CD4-positive, alpha-beta T cell (primary cell): ENCODE measurements around the gene HOXB3. TPM values are rescaled to one million over a fixed set of nuclear protein-coding genes. Genes with fewer than 3 reads are reported as not detected.

Source experiments
- ATAC-seq: fragments of 200-7000 bp; cut with Tn5 transposase; one replicate; pipeline ENCODE4 v1.10.0; 2022; ENCODE audit warnings: mild to moderate bottlenecking; ENCODE audit not compliant: poor library complexity
- CTCF ChIA-PET: fragments of 350-600 bp; sonication (Branson Sonifier 250); formaldehyde crosslinking; loops from one replicate; lab custom pipeline; 2021; ENCODE audit warnings: antibody characterized with exemption, inconsistent platforms; lab: Charles Lee
- POLR2A ChIA-PET: fragments of 350-600 bp; sonication (Branson Sonifier 250); formaldehyde crosslinking; loops from one replicate; lab custom pipeline; 2021; ENCODE audit warnings: antibody characterized with exemption, inconsistent platforms; lab: Charles Lee
- DNase-seq, 14 experiments: peaks; one replicate each; pipeline ENCODE4 v3.0.0-alpha.2; 2013 to 2020; ENCODE audit warnings: mixed read lengths in 2 of 14
- H3K27ac ChIP-seq, 2 donors: one replicate each; pipeline versions ENCODE4 v1.5.1 to v1.7.0; 2013; ENCODE audit warnings: low read length in 2 of 2, low read depth in 1 of 2, mild to moderate bottlenecking in 1 of 2
- H3K27me3 ChIP-seq, 2 experiments: 1 replicate in 1 of 2; 2 replicates in 1 of 2; pipeline versions ENCODE4 v1.6.1 to v1.7.0; 2013; ENCODE audit warnings: low read length in 2 of 2, control low read depth in 1 of 2, mild to moderate bottlenecking in 1 of 2, moderate library complexity in 1 of 2; ENCODE audit not compliant: insufficient read depth in 2 of 2, control insufficient read depth in 1 of 2
- H3K36me3 ChIP-seq: one replicate; pipeline ENCODE4 v1.6.1; 2013; ENCODE audit warnings: low read length, control low read depth; ENCODE audit not compliant: insufficient read depth
- H3K4me1 ChIP-seq: one replicate; pipeline ENCODE4 v1.6.1; 2013; ENCODE audit warnings: low read length, control low read depth; ENCODE audit not compliant: insufficient read depth
- H3K4me3 ChIP-seq: one replicate; pipeline ENCODE4 v1.5.1; 2013; ENCODE audit warnings: mild to moderate bottlenecking, low read length, moderate library complexity
- H3K9me3 ChIP-seq, 2 experiments: 1 replicate in 1 of 2; 2 replicates in 1 of 2; pipeline versions ENCODE4 v1.6.1 to v1.7.0; 2013; ENCODE audit warnings: low read length in 2 of 2, mild to moderate bottlenecking in 2 of 2, control low read depth in 1 of 2, moderate library complexity in 1 of 2; ENCODE audit not compliant: control insufficient read depth in 1 of 2, insufficient read depth in 1 of 2
- H3K27ac Mint-ChIP-seq: one replicate; pipeline ENCODE4 v1.8.0; 2020; ENCODE audit warnings: mixed read lengths
- H3K27me3 Mint-ChIP-seq: one replicate; pipeline ENCODE4 v1.8.0; 2021; ENCODE audit warnings: mixed read lengths
- H3K36me3 Mint-ChIP-seq: one replicate; pipeline ENCODE4 v1.8.0; 2021; ENCODE audit warnings: low read depth, mixed read lengths
- H3K4me1 Mint-ChIP-seq: one replicate; pipeline ENCODE4 v1.8.0; 2021; ENCODE audit warnings: low read depth, mixed read lengths
- H3K4me3 Mint-ChIP-seq: one replicate; pipeline ENCODE4 v1.8.0; 2020; ENCODE audit warnings: mild to moderate bottlenecking, mixed read lengths
- H3K9me3 Mint-ChIP-seq: one replicate; pipeline ENCODE4 v1.8.0; 2020; ENCODE audit warnings: mixed read lengths
- intact Hi-C, 2 experiments: fragments of 100-400 bp; cut with DNase I in 1 of 2; cut with micrococcal nuclease in 1 of 2; formaldehyde crosslinking; loops; one replicate each; pipeline versions ENCODE4 v1.15.1 to v1.9.0; 2023 to 2025; cut with DNase I, micrococcal nuclease
- total RNA-seq, 174 experiments: library from RNA in 2 of 174; stranded (reverse) in 2 of 174; gene quantifications; one replicate each; pipeline ENCODE4 v1.2.3 and lab custom pipeline; 2021 to 2026
- TF ChIP-seq, protein P1 (sequence below): fragments of 200-600 bp; IDR thresholded peaks from one replicate; pipeline ENCODE4 v1.8.0; 2022; ENCODE audit warnings: antibody characterized with exemption, mild to moderate bottlenecking

HOXB3 gene
- total RNA-seq, 2 experiments from 2014 or later, result 0.25 to 0.36 TPM

DNA sequence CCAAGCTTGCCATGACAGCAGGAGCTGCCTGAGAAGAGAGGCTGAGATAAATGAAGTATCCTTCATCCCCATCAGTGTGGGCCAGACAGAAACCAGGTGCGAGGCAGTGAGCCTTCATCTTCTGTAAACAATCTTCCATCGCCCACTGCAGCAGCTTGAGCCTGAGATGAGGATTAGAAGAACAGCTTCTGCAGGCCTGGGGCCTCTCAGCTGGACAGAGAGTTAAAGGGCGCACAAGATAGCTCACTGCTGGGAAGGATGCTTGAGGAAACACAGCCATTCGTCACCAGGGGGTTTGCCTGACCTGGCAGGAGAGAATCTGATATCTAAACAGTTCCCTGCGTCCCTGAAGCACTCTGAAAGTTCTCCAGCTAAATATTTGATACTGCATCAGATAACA lies 86.3 kb downstream of the HOXB3 start:
- no peak overlapping the region for H3K27ac Mint-ChIP-seq
- DNase-seq (no peak), ATAC-seq (no peak)
- no peaks in the 10 kb centered on the region for H3K4me1 Mint-ChIP-seq
- intact Hi-C loops, result no loop called here
- Histone ChIP-seq H3K4me3 (no peak overlapping the region), H3K36me3 (no peaks in the 10 kb centered on the region), H3K9me3 (no peaks in the 10 kb centered on the region), H3K4me1 (no peaks in the 10 kb centered on the region), H3K27me3 (no peaks in the 10 kb centered on the region), H3K27ac (no peak overlapping the region)
- POLR2A ChIA-PET, result no interaction called here
- H3K27me3 Mint-ChIP-seq, result peaks cover 32% of the 10 kb centered on the region
- H3K9me3 Mint-ChIP-seq, result no peaks in the 10 kb centered on the region
- no peaks in the 10 kb centered on the region for H3K36me3 Mint-ChIP-seq
- H3K4me3 Mint-ChIP-seq, result no peak overlapping the region
- TF ChIP-seq, protein P1, sequence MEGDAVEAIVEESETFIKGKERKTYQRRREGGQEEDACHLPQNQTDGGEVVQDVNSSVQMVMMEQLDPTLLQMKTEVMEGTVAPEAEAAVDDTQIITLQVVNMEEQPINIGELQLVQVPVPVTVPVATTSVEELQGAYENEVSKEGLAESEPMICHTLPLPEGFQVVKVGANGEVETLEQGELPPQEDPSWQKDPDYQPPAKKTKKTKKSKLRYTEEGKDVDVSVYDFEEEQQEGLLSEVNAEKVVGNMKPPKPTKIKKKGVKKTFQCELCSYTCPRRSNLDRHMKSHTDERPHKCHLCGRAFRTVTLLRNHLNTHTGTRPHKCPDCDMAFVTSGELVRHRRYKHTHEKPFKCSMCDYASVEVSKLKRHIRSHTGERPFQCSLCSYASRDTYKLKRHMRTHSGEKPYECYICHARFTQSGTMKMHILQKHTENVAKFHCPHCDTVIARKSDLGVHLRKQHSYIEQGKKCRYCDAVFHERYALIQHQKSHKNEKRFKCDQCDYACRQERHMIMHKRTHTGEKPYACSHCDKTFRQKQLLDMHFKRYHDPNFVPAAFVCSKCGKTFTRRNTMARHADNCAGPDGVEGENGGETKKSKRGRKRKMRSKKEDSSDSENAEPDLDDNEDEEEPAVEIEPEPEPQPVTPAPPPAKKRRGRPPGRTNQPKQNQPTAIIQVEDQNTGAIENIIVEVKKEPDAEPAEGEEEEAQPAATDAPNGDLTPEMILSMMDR, result no peak
- CTCF ChIA-PET, result interaction anchor here (1.1 kb wide), 1 partner anchor 11 kb away, joined by 3 read pairs; no protein-coding TSS in a partner anchor

DNA sequence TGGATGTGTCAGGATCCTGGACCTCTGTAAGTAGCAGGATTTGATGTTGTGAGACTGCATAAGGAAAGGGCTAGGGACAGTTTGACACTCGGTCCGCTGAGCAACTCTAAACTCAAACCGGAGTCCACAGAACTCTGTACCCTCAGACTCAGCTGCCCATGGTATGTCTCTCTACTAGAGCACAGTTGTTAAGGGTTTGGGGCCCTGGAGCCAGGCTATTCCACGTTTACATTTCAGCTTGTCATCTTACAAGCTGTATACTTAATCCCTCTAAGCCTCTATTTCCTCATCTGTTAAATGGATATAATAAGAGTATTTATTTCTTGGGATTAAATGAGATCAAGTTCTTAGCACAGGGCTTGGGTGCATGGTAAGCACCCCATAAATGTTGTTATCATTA lies 87.1 kb downstream of the HOXB3 start:
- peaks cover 28% of the 10 kb centered on the region for H3K27me3 Mint-ChIP-seq
- no peaks in the 10 kb centered on the region for H3K36me3 Mint-ChIP-seq
- Histone ChIP-seq H3K9me3 (no peaks in the 10 kb centered on the region), H3K27me3 (no peaks in the 10 kb centered on the region), H3K36me3 (no peaks in the 10 kb centered on the region), H3K4me1 (no peaks in the 10 kb centered on the region), H3K4me3 (no peak overlapping the region), H3K27ac (no peak overlapping the region)
- ChIA-PET CTCF (interaction anchor here (2.3 kb wide), 1 partner anchor 10 kb away, joined by 11 read pairs; no protein-coding TSS in a partner anchor), POLR2A (no interaction called here)
- no peak overlapping the region for H3K4me3 Mint-ChIP-seq
- H3K4me1 Mint-ChIP-seq, result no peaks in the 10 kb centered on the region
- TF ChIP-seq, protein P1, result no peak
- intact Hi-C loops, result no loop called here
- ATAC-seq (no peak), DNase-seq (no peak)
- no peaks in the 10 kb centered on the region for H3K9me3 Mint-ChIP-seq
- no peak overlapping the region for H3K27ac Mint-ChIP-seq

DNA sequence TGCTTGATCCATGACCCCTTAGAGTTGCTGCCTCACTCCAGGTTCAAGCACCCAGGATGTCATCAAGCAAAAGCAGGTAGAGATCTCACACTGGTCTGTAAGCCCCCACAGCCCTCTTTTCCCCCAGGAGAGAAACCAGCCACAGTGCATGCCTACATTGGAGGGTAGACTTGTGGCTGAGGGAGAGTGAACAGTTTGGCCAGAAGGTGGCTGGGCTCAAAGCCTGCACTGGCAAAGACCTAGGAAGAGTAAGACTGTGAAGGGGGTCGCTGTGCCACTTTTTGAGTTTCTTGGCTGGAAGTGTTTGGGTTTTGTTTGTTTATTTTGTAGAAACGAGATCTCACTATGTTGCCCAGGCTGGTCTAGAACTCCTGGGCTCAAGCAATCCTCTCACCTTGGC lies 87.7 kb downstream of the HOXB3 start:
- DNase-seq, result no peak
- H3K36me3 Mint-ChIP-seq, result no peaks in the 10 kb centered on the region
- no peak for ATAC-seq
- Histone ChIP-seq H3K4me1 (no peaks in the 10 kb centered on the region), H3K27me3 (no peaks in the 10 kb centered on the region), H3K4me3 (no peak overlapping the region), H3K27ac (no peak overlapping the region), H3K36me3 (no peaks in the 10 kb centered on the region), H3K9me3 (no peaks in the 10 kb centered on the region)
- H3K27ac Mint-ChIP-seq, result no peak overlapping the region
- no peaks in the 10 kb centered on the region for H3K9me3 Mint-ChIP-seq
- ChIA-PET CTCF (interaction anchor here (2.3 kb wide), 1 partner anchor 10 kb away, joined by 11 read pairs; no protein-coding TSS in a partner anchor), POLR2A (no interaction called here)
- no peak overlapping the region for H3K4me3 Mint-ChIP-seq
- TF ChIP-seq, protein P1, result no peak
- intact Hi-C loops, result no loop called here
- H3K27me3 Mint-ChIP-seq, result peaks cover 32% of the 10 kb centered on the region
- no peaks in the 10 kb centered on the region for H3K4me1 Mint-ChIP-seq
